GM12878 (cell line): ENCODE results near the gene HPS5.

Source experiments
- CEBPB ChIP-seq, 2 experiments: fragments of 150-350 bp in 1 of 2; IDR thresholded peaks; 2 replicates each; pipeline ENCODE4 v1.6.1; 2012 to 2014; ENCODE audit warnings: low read depth in 2 of 2, low read length in 2 of 2, borderline replicate concordance in 1 of 2, inconsistent platforms in 1 of 2
- EZH2 ChIP-seq: IDR thresholded peaks from 2 replicates; pipeline ENCODE4 v1.6.1; 2012; ENCODE audit warnings: low read depth, mild to moderate bottlenecking, control low read depth, inconsistent platforms, low read length, borderline replicate concordance; ENCODE audit not compliant: control insufficient read depth
- NFYB ChIP-seq: IDR thresholded peaks from 2 replicates; pipeline ENCODE4 v1.6.1; 2011; ENCODE audit warnings: low read depth, mild to moderate bottlenecking, low read length, improper control_type of control experiment, moderate library complexity; ENCODE audit not compliant: insufficient read depth
- NR2C1 ChIP-seq: fragments of 450-650 bp; IDR thresholded peaks from 2 replicates; pipeline ENCODE4 v1.6.1; 2017; ENCODE audit warnings: antibody characterized with exemption, mild to moderate bottlenecking, moderate library complexity
- POLR2A ChIP-seq: IDR thresholded peaks from 2 replicates; pipeline ENCODE4 v1.6.1; 2011; ENCODE audit warnings: low read depth, mild to moderate bottlenecking, low read length
- RBBP5 ChIP-seq: fragments of 200-600 bp; sonication (generic); conservative IDR thresholded peaks from 2 replicates; pipeline ENCODE4 v1.6.1; 2016
- SMARCA5 ChIP-seq: fragments of 450-650 bp; IDR thresholded peaks from 2 replicates; pipeline ENCODE4 v1.6.1; 2017; ENCODE audit warnings: mild to moderate bottlenecking
- TF ChIP-seq, protein P1 (sequence below), 3 experiments: IDR thresholded peaks in 2 of 3; conservative IDR thresholded peaks in 1 of 3; 2 replicates each; pipeline ENCODE4 v1.5.1; 2011; ENCODE audit warnings: low read depth in 3 of 3, low read length in 3 of 3, mild to moderate bottlenecking in 3 of 3, control low read depth in 2 of 3, moderate library complexity in 2 of 3, inconsistent platforms in 1 of 3, mixed read lengths in 1 of 3; ENCODE audit not compliant: control insufficient read depth in 2 of 3, insufficient read depth in 1 of 3; ENCODE audit errors: extremely low read depth in 1 of 3
- TF ChIP-seq, protein P2 (sequence below): IDR thresholded peaks from 2 replicates; pipeline ENCODE4 v1.6.1; 2012; ENCODE audit warnings: mild to moderate bottlenecking, low read depth, low read length

DNA sequence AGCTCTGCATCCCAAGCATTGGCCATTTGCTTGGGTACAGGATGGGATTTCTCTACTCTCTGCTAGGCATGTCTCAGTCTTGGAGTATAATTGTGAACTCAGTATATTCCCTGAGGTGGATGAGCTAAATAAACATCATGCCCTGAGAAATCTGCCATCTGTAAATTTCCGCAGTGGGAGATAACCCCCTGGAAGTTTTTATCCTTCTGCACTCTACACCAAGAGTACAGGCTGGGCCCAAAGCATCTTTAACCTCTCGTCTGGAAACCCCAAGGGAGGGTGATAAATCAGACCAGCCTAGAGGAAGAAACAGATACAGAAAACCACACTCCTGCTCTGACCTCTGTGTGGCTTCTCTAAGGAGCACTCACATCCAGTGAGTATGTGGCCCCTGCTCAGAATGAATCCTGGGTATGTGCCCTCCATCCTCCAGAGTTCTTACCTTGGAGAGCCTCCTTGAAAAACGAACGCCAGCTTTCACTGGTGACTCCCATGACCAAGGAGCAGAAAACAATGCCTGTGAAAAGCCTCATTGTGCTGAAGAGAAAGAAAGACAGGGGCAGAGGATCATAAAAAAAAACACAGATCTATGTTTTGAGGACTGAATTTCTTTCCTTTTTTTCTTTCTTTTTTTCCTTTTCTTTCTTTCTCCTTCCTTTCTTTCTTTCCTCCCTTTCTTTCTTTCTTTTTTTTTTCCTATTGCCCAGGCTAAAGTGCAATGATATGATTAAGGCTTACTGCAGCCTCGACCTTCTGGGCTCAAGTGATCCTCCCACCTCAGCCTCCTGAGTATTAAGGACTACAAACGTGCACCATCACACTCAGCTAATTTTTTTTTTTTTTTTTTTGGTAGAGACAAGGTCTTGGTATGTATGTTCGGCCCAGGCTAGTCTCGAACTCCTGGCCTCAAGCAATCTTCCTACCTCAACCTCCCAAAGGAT lies 86.3 kb downstream of the HPS5 start:
- TF ChIP-seq, protein P1, sequence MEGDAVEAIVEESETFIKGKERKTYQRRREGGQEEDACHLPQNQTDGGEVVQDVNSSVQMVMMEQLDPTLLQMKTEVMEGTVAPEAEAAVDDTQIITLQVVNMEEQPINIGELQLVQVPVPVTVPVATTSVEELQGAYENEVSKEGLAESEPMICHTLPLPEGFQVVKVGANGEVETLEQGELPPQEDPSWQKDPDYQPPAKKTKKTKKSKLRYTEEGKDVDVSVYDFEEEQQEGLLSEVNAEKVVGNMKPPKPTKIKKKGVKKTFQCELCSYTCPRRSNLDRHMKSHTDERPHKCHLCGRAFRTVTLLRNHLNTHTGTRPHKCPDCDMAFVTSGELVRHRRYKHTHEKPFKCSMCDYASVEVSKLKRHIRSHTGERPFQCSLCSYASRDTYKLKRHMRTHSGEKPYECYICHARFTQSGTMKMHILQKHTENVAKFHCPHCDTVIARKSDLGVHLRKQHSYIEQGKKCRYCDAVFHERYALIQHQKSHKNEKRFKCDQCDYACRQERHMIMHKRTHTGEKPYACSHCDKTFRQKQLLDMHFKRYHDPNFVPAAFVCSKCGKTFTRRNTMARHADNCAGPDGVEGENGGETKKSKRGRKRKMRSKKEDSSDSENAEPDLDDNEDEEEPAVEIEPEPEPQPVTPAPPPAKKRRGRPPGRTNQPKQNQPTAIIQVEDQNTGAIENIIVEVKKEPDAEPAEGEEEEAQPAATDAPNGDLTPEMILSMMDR (IDR thresholded peaks at IDR 0.05 in 2 of 3, conservative IDR thresholded peaks at IDR 0.05 in 1 of 3; ENCODE audit: control insufficient read depth in 2 of 3, extremely low read depth in 1 of 3, insufficient read depth in 1 of 3, low read depth in 3 of 3, low read length in 3 of 3): no peak
- TF ChIP-seq POLR2A (no peak), EZH2 (no peak), RBBP5 (no peak), CEBPB (IDR thresholded peaks at IDR 0.05; ENCODE audit: borderline replicate concordance in 1 of 2, low read depth in 2 of 2, low read length in 2 of 2) (no peak), NFYB (no peak), SMARCA5 (no peak), NR2C1 (no peak)
- TF ChIP-seq, protein P2, sequence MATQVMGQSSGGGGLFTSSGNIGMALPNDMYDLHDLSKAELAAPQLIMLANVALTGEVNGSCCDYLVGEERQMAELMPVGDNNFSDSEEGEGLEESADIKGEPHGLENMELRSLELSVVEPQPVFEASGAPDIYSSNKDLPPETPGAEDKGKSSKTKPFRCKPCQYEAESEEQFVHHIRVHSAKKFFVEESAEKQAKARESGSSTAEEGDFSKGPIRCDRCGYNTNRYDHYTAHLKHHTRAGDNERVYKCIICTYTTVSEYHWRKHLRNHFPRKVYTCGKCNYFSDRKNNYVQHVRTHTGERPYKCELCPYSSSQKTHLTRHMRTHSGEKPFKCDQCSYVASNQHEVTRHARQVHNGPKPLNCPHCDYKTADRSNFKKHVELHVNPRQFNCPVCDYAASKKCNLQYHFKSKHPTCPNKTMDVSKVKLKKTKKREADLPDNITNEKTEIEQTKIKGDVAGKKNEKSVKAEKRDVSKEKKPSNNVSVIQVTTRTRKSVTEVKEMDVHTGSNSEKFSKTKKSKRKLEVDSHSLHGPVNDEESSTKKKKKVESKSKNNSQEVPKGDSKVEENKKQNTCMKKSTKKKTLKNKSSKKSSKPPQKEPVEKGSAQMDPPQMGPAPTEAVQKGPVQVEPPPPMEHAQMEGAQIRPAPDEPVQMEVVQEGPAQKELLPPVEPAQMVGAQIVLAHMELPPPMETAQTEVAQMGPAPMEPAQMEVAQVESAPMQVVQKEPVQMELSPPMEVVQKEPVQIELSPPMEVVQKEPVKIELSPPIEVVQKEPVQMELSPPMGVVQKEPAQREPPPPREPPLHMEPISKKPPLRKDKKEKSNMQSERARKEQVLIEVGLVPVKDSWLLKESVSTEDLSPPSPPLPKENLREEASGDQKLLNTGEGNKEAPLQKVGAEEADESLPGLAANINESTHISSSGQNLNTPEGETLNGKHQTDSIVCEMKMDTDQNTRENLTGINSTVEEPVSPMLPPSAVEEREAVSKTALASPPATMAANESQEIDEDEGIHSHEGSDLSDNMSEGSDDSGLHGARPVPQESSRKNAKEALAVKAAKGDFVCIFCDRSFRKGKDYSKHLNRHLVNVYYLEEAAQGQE: no peak
